Trophoblast cell (in vitro differentiated cells and primary cell): Measurements from ENCODE around the gene ARHGEF6.

Experiments
- DNase-seq, 2 donors: peaks; one replicate each; pipeline ENCODE4 v3.0.0-alpha.2; 2016
- H2AFZ ChIP-seq: 2 replicates; pipeline ENCODE4 v1.6.1; 2013; ENCODE audit warnings: low read length, moderate library complexity, mild to moderate bottlenecking; ENCODE audit not compliant: insufficient read depth, poor library complexity
- H2AK5ac ChIP-seq: 2 replicates; pipeline ENCODE4 v1.6.1; 2013; ENCODE audit warnings: mild to moderate bottlenecking, low read length
- H2BK120ac ChIP-seq: 2 replicates; pipeline ENCODE4 v1.6.1; 2013; ENCODE audit warnings: low read length, mild to moderate bottlenecking, moderate library complexity; ENCODE audit not compliant: insufficient read depth, poor library complexity
- H2BK12ac ChIP-seq: 2 replicates; pipeline ENCODE4 v1.6.1; 2013; ENCODE audit warnings: mild to moderate bottlenecking, low read length, moderate library complexity
- H2BK5ac ChIP-seq: 2 replicates; pipeline ENCODE4 v1.6.1; 2013; ENCODE audit warnings: low read length, low read depth, moderate library complexity, mild to moderate bottlenecking; ENCODE audit not compliant: poor library complexity
- H3K14ac ChIP-seq: 2 replicates; pipeline ENCODE4 v1.6.1; 2013; ENCODE audit warnings: mild to moderate bottlenecking, low read length
- H3K18ac ChIP-seq: 2 replicates; pipeline ENCODE4 v1.6.1; 2013; ENCODE audit warnings: mild to moderate bottlenecking, low read length
- H3K23ac ChIP-seq: 2 replicates; pipeline ENCODE4 v1.6.1; 2013; ENCODE audit warnings: low read length
- H3K27ac ChIP-seq: 2 replicates; pipeline ENCODE4 v1.5.1; 2013; ENCODE audit warnings: low read depth, mild to moderate bottlenecking, inconsistent platforms, low read length, moderate library complexity
- H3K27me3 ChIP-seq: 2 replicates; pipeline ENCODE4 v1.6.1; 2013; ENCODE audit warnings: inconsistent platforms, mild to moderate bottlenecking, low read length, moderate library complexity; ENCODE audit not compliant: insufficient read depth
- H3K36me3 ChIP-seq, 2 experiments: 1 replicate in 1 of 2; 2 replicates in 1 of 2; pipeline ENCODE4 v1.6.1; 2013; ENCODE audit warnings: low read length in 2 of 2, mild to moderate bottlenecking in 2 of 2, moderate library complexity in 1 of 2; ENCODE audit not compliant: insufficient read depth in 2 of 2, control insufficient read depth in 1 of 2
- H3K4ac ChIP-seq: 2 replicates; pipeline ENCODE4 v1.6.1; 2013; ENCODE audit warnings: low read depth, mild to moderate bottlenecking, low read length, moderate library complexity
- H3K4me1 ChIP-seq, 2 experiments: 1 replicate in 1 of 2; 2 replicates in 1 of 2; pipeline ENCODE4 v1.6.1; 2013; ENCODE audit warnings: low read length in 2 of 2, mild to moderate bottlenecking in 2 of 2, moderate library complexity in 1 of 2; ENCODE audit not compliant: insufficient read depth in 2 of 2, control insufficient read depth in 1 of 2
- H3K4me2 ChIP-seq: 2 replicates; pipeline ENCODE4 v1.6.1; 2013; ENCODE audit warnings: inconsistent platforms, mild to moderate bottlenecking, low read length, moderate library complexity
- H3K4me3 ChIP-seq: 2 replicates; pipeline ENCODE4 v1.5.1; 2013; ENCODE audit warnings: mild to moderate bottlenecking, low read depth, low read length, inconsistent platforms
- H3K79me1 ChIP-seq: one replicate; pipeline ENCODE4 v1.6.1; 2013; ENCODE audit warnings: low read length
- H3K79me2 ChIP-seq: 2 replicates; pipeline ENCODE4 v1.6.1; 2013; ENCODE audit warnings: low read length, mild to moderate bottlenecking; ENCODE audit not compliant: control insufficient read depth, insufficient read depth, poor library complexity
- H3K9ac ChIP-seq: 2 replicates; pipeline ENCODE4 v1.6.1; 2013; ENCODE audit warnings: mild to moderate bottlenecking, low read length
- H3K9me3 ChIP-seq: 2 replicates; pipeline ENCODE4 v1.6.1; 2013; ENCODE audit warnings: low read depth, mild to moderate bottlenecking, control low read depth, inconsistent platforms, low read length; ENCODE audit not compliant: insufficient read depth
- H4K12ac ChIP-seq: 2 replicates; pipeline ENCODE4 v1.6.1; 2013; ENCODE audit warnings: low read depth, mild to moderate bottlenecking, low read length, moderate library complexity
- H4K8ac ChIP-seq: 2 replicates; pipeline ENCODE4 v1.6.1; 2013; ENCODE audit warnings: low read depth, mild to moderate bottlenecking, low read length, moderate library complexity
- H4K91ac ChIP-seq: one replicate; pipeline ENCODE4 v1.6.1; 2013; ENCODE audit warnings: low read depth, mild to moderate bottlenecking, low read length, moderate library complexity
- WGBS: extraction: QIAGEN DNeasy Blood & Tissue Kit; methylation state at CpG from one replicate; pipeline ENCODE4 v1.1.7; 2013; ENCODE audit warnings: missing lambda C conversion rate; ENCODE audit not compliant: insufficient read length, insufficient coverage; ENCODE audit errors: extremely low coverage; 5-methylcytosine and 5-hydroxymethylcytosine counted together

The ARHGEF6 gene

DNA sequence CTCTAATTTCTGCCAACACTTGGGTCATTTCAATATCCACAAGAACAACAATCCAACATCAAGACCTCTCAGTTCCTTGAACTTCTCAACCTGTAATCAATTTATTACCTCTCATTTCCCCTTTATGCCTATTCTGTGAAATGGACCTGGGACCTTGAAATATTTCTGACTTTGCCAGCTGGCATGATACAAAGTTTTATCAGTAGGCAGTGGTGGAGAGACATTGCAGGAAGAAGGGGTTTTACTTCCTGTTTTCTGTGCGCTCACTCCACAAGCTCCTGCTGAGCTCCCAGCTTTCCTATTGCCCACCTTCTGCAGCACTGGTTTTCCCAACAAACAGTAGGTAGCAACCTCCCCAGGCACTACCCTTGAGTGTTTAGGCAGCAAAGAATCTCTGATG lies 3.5 kb upstream of the ARHGEF6 start:
- H4K8ac ChIP-seq = no peak overlapping the region
- H3K27me3 ChIP-seq = no peaks in the 10 kb centered on the region
- H2BK120ac ChIP-seq = no peak overlapping the region
- no peaks in the 10 kb centered on the region for H3K9me3 ChIP-seq
- H3K36me3 ChIP-seq = no peaks in the 10 kb centered on the region
- H2AK5ac ChIP-seq = no peak overlapping the region
- no peak overlapping the region for H3K18ac ChIP-seq
- H3K4me2 ChIP-seq = no peak overlapping the region
- no peak overlapping the region for H3K4ac ChIP-seq
- peaks cover 0 to 2% of the 10 kb centered on the region in 2 experiments for H3K4me1 ChIP-seq
- no peak for DNase-seq
- no peak overlapping the region for H3K4me3 ChIP-seq
- no peak overlapping the region for H3K23ac ChIP-seq
- H2BK12ac ChIP-seq = no peak overlapping the region
- H3K27ac ChIP-seq = no peak overlapping the region
- no CpG with 5 or more reads among the region's 1 CpG for WGBS
- no peak overlapping the region for H3K9ac ChIP-seq
- no peak overlapping the region for H4K12ac ChIP-seq
- H3K79me1 ChIP-seq = no peaks in the 10 kb centered on the region
- H2AFZ ChIP-seq = no peak overlapping the region
- H3K79me2 ChIP-seq = no peaks in the 10 kb centered on the region
- H3K14ac ChIP-seq = no peak overlapping the region
- no peak overlapping the region for H4K91ac ChIP-seq
- H2BK5ac ChIP-seq = no peak overlapping the region

GRCh38 chrX:136783159-136783558 lies 2.4 kb upstream of the ARHGEF6 start:
- no peak overlapping the region for H3K18ac ChIP-seq
- no peak overlapping the region for H3K4me3 ChIP-seq
- no peak overlapping the region for H3K4me2 ChIP-seq
- peaks cover 0 to 2% of the 10 kb centered on the region in 2 experiments for H3K4me1 ChIP-seq
- no peak overlapping the region for H2AK5ac ChIP-seq
- H3K36me3 ChIP-seq = no peaks in the 10 kb centered on the region
- H4K12ac ChIP-seq = no peak overlapping the region
- H3K4ac ChIP-seq = no peak overlapping the region
- no peak overlapping the region for H3K9ac ChIP-seq
- H2BK120ac ChIP-seq = no peak overlapping the region
- no peak overlapping the region for H4K91ac ChIP-seq
- no peak overlapping the region for H2AFZ ChIP-seq
- H3K9me3 ChIP-seq = no peaks in the 10 kb centered on the region
- H4K8ac ChIP-seq = no peak overlapping the region
- H2BK12ac ChIP-seq = no peak overlapping the region
- no peak overlapping the region for H3K14ac ChIP-seq
- no peak for DNase-seq
- H3K27me3 ChIP-seq = no peaks in the 10 kb centered on the region
- H3K27ac ChIP-seq = no peak overlapping the region
- H3K79me1 ChIP-seq = no peaks in the 10 kb centered on the region
- no peak overlapping the region for H3K23ac ChIP-seq
- no peak overlapping the region for H2BK5ac ChIP-seq
- no peaks in the 10 kb centered on the region for H3K79me2 ChIP-seq

GRCh38 chrX:136781180-136781797 lies 557 bp upstream of the ARHGEF6 start:
- no peaks in the 10 kb centered on the region for H3K79me2 ChIP-seq
- H3K4me3 ChIP-seq = no peak overlapping the region
- no peaks in the 10 kb centered on the region for H3K27me3 ChIP-seq
- DNase-seq = peak in 1 of 2 donors; percentile 53
- no peak overlapping the region for H3K18ac ChIP-seq
- no peak overlapping the region for H3K4ac ChIP-seq
- no peak overlapping the region for H2BK5ac ChIP-seq
- no peak overlapping the region for H4K8ac ChIP-seq
- H4K91ac ChIP-seq = no peak overlapping the region
- H3K79me1 ChIP-seq = no peaks in the 10 kb centered on the region
- H3K4me2 ChIP-seq = no peak overlapping the region
- H3K9me3 ChIP-seq = no peaks in the 10 kb centered on the region
- H2AK5ac ChIP-seq = no peak overlapping the region
- H4K12ac ChIP-seq = no peak overlapping the region
- no peak overlapping the region for H3K14ac ChIP-seq
- H3K36me3 ChIP-seq = no peaks in the 10 kb centered on the region
- no peak overlapping the region for H3K9ac ChIP-seq
- peaks cover 0 to 2% of the 10 kb centered on the region in 2 experiments for H3K4me1 ChIP-seq
- H2BK12ac ChIP-seq = no peak overlapping the region
- H3K27ac ChIP-seq = no peak overlapping the region
- H2BK120ac ChIP-seq = no peak overlapping the region
- no CpG with 5 or more reads among the region's 9 CpGs for WGBS
- H3K23ac ChIP-seq = no peak overlapping the region
- H2AFZ ChIP-seq = no peak overlapping the region

DNA sequence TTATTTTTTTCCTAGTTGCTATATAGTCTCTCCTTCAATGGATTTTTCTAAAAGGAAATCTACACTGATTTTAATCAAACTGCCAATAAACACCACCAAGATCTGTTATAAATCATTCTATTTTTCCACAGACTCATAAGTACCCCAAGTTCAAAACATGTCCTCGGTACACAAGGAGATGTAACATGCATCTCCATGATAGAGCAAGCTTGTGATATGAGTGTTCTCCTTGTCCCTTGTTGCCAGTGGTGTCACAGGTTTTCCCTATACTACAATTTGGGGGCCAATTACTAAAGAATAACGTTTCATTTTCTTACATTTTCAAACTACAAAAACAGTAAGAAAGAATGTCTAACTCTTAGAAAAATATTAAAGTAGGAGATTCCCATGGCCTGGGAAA lies 491 bp downstream of the ARHGEF6 start:
- no CpG with 5 or more reads among the region's 2 CpGs for WGBS
- Histone ChIP-seq H3K27me3 (no peaks in the 10 kb centered on the region), H4K91ac (no peak overlapping the region), H3K14ac (no peak overlapping the region), H2AK5ac (no peak overlapping the region), H3K9ac (no peak overlapping the region), H3K4me1 (peaks cover 0 to 2% of the 10 kb centered on the region in 2 experiments), H2BK12ac (no peak overlapping the region), H3K27ac (no peak overlapping the region), H3K9me3 (no peaks in the 10 kb centered on the region), H3K4me3 (no peak overlapping the region), H3K4ac (no peak overlapping the region), H4K12ac (no peak overlapping the region), H3K79me1 (no peaks in the 10 kb centered on the region), H4K8ac (no peak overlapping the region), H2BK5ac (no peak overlapping the region), H2AFZ (no peak overlapping the region), H2BK120ac (no peak overlapping the region), H3K18ac (no peak overlapping the region), H3K4me2 (no peak overlapping the region), H3K79me2 (no peaks in the 10 kb centered on the region), H3K23ac (no peak overlapping the region), H3K36me3 (no peaks in the 10 kb centered on the region)
- no peak for DNase-seq
